Stimulated activated CD4-positive, alpha-beta T cell treated with anti-CD3 and anti-CD28 coated beads, TNF-alpha, amount 100 ng/mL, for 24 hours (primary cell): ENCODE data around the gene TRAP1.
"Not testable (repeated sequence)": the region's sequence is repeated elsewhere in the genome, so short reads cannot be mapped to it uniquely, and the experiment has no call there.

Experiments
- DNase-seq, 3 experiments: peaks; one replicate each; pipeline ENCODE4 v3.0.0-alpha.2; 2020; ENCODE audit warnings: low read depth in 3 of 3

TRAP1 gene

GRCh38 chr16:3673676-3674377 is 43.5 kb downstream of the TRAP1 start:
- no peak for DNase-seq

DNA sequence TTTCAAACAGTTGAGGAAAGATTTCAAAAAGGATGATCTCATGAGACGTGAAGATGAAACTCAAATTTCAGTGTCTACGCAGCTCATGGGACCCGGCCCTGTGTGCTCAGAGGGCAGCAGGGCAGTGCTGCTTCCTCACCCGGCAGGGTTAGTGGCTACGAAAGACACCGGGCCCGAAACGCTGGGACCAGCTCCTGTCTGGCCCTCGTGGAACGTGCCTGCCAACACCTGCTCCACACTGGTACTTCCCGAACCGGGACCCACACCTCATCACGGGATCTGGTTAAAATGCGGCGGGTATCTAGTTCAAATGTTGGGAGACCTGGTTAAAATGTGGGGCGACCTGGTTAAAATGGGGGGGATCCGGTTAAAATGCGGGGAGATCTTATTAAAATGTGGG is 44.1 kb downstream of the TRAP1 start:
- no peak for DNase-seq

- DNase-seq, result no peak
These were observed 44.7 kb downstream of the TRAP1 start for GRCh38 chr16:3672571-3673041.

DNA sequence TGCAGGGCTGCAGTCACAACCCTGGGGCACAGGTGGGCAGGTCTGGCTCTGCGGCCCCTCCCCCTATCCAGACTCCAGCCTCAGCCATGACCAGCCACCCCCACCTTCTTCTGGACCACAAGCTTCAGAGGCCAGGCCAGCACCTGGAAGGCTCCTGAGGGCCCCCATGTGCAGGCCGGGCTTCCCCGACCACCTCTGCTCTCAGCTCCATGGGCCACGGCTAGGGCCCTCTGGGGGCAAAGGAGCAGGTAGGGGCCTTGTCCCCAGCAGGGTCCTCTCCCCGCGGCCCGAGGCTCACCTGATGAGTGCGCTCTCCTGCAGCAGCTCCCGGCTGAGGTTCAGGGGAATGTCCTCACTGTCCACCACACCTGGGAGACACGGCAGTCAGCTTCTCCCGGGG is 45.9 kb downstream of the TRAP1 start:
- DNase-seq, result no peak

- DNase-seq, result no peak
These were observed 46.6 kb downstream of the TRAP1 start for GRCh38 chr16:3670711-3671110.

GRCh38 chr16:3669082-3669481 is 48.2 kb downstream of the TRAP1 start:
- DNase-seq, result no peak

- DNase-seq, result no peak
These were observed 48.7 kb downstream of the TRAP1 start for GRCh38 chr16:3668626-3669025.

GRCh38 chr16:3665508-3665907 is 51.8 kb downstream of the TRAP1 start:
- DNase-seq, result no peak

- DNase-seq, result no peak
These were observed 53.0 kb downstream of the TRAP1 start for GRCh38 chr16:3664187-3664896.

DNA sequence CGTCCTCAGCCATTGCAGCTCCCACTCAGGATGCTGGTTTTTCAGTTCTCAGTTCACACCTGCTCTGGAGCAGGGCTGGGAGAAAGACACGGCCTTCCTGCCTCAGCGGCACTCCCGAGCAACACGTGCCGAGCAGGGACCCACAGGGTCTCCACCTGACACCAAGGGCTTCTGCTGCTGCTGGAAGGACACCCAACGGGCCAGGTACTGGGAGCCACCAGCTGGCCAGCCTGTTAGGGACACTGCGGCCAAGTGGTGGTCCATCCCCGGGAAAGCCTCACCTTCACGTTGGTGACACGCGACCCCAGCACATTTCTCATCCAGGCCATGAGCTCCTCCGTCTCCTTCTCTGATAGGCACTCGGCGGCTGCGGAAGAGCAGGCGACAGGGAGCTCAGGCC is 54.7 kb downstream of the TRAP1 start:
- DNase-seq, result no peak

DNA sequence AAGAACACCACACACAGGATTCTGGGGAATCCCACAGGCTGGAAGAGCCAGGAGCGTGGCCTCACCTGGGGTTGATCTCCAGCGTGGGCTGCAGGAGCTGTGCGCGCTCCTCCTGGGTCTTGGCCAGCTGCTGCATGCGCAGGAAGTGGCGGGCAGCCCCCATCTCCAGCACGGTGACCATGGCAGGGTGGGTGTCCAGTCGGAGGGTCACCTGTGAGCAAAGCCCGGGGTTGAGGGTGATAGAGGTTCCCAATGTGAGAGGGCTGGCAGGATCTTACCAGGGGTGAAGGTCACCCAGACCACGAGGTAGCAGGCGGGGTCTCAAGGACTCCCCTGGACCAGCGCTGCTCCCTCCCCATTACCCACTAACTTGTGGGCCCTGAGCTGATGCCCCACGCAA is 55.4 kb downstream of the TRAP1 start:
- DNase-seq, result no peak

DNA sequence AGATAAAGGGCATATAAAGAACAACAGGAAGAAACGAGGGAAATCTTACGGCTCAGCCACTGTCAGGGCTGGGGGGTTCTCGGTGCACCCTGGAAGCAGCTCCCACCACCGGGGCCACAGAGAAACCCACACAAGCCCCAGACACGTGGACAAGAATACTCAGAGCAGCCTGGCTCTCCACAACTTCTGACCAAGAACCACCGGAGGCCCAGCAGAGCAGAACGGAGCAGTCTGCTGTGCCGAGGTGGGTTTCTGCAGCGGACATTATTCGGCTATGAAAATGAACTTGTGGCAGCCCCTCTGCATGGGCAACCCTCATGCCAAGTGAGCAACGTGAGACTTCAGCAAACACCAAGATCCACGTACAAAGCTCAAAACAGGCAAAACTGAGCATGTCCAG is 56.0 kb downstream of the TRAP1 start:
- DNase-seq, result no peak

DNA sequence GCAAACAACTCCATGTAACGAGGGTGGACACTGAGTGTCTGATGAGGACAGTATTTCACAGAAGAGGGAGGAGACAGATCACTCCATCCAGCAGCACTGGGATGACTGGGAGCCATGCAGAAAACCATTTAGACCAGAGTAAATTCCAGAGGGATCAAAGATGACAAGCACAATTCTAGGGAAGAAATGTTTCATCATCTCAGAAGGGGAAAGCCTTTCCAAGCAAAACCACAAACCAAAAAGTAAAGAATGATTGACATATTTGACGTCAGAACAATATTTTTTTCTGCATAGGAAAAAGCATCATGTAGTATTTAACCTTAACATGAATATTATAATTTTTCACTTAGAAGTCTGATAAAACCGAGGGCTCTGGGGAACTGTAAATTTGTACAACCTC is 58.1 kb downstream of the TRAP1 start:
- no peak for DNase-seq

DNA sequence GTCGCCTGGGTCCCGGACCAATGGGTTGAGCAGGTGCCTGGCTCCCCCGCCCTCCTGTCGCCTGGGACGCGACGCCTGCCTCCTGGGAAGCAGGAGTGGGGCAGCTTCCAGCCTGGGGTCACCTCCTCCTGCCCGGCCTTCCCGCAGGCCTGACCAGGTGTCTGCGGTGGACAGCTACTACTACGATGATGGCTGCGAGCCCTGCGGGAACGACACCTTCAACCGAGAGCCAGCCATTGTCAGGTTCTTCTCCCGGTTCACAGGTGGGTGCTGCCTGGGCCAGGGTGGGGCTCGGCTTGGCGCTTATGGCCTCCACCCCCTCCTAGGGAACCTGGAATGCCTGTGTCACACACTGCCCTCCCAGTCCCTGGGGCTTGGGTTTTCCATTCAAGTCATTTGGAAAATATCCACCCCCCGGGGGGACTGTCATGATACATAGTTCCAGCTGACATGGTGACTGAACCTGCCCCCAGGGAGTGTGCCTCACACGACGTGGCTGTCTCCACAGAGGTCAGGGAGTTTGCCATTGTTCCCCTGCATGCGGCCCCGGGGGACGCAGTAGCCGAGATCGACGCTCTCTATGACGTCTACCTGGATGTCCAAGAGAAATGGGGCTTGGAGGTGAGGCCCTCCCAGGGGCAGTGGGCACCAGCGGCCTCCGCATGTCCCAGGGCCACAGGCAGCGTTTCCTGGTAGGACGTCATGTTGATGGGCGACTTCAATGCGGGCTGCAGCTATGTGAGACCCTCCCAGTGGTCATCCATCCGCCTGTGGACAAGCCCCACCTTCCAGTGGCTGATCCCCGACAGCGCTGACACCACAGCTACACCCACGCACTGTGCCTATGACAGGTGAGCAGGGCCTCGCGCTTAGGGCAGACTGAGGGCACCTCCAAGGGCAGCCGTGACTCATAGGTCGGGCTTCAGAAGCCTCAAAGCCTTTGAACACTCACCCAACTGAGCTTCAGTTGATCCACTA is 60.5 kb downstream of the TRAP1 start:
- peak in 1 of 3 experiments; percentile 40 for DNase-seq

DNA sequence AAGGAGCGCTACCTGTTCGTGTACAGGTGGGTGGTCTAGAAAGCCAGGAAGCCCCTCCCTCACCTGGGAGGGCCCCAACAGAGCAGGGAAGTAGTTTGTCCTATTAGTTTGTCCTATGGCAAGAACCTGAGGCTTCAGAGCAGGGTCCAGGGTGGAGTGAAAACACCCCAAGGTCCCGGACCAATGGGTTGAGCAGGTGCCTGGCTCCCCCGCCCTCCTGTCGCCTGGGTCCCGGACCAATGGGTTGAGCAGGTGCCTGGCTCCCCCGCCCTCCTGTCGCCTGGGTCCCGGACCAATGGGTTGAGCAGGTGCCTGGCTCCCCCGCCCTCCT is 61.2 kb downstream of the TRAP1 start:
- not testable (repeated sequence) for DNase-seq

DNA sequence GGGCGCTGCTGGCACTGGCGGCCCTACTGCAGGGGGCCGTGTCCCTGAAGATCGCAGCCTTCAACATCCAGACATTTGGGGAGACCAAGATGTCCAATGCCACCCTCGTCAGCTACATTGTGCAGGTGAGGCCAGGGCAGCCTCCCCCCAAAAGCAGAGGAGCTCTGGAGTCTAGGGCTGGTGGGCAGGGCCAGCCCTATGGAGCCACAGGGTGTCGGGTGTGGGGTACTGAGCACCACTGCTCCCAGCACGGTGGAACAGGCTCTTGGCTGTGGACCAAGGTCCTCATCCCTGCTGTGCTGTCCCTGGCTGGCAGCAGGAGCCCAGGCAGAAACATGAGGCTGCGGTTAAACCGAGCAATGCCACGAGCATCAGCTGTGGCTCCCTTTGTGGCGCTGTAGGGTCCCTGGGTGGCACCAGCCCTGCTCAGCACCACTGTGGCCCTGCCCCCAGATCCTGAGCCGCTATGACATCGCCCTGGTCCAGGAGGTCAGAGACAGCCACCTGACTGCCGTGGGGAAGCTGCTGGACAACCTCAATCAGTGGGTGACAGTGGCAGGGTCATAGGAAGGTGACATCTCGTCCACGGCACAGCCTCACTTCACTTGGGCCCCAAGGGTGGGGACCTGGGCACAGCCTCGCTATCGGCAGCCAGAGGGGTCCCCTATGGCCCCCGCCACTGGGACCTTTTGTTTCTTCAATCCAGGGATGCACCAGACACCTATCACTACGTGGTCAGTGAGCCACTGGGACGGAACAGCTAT is 61.7 kb downstream of the TRAP1 start:
- no peak for DNase-seq

- DNase-seq, result no peak
These were observed 62.3 kb downstream of the TRAP1 start for GRCh38 chr16:3655030-3655395.

- DNase-seq, result peak; percentile 33 to 54 (median 34)
These were observed 62.9 kb downstream of the TRAP1 start, which contains the start of gene DNASE1 for GRCh38 chr16:3654249-3654991. DNASE1 (plus strand) TSS chr16:3654691; CDS start chr16:3655374, 683 bp downstream.

DNA sequence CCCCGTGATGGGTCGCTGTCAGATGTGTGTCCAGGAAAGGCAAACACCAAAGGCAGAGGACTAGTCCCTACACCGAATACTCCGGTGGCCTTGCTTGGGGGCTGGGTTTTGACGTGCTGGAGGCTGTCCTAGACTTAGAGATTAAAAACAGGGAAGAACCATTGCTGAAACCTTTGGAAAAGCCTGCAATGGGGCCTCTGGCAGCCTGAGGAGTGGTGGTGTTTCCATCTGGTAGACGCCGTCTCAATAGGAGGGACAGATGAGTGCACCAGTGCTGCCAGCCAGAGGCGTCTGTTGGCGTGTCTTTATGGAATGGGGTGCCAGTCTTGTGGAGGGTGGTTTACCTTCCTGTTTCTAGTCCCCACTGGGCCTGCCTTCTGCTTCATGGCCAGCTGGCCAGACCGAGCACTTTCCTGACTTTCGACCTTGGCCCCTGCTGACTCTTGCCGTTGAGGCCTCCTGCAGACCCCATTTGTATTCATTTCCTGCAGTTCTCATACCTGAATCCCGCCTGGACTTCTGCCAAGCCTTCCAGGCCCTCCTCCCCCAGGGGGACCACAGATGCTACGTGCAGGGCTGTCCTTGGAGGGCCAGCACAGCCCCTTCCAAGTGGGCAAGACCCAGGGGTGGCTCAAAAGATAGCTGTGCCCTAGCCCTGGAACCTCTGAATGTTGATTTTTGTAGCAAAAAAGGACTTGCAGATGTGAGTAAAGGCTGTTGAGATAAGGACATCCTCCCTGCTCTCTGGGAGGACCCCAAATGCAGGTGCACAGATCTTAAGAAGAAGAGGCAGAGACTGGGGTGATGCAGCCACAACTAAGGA is 64.7 kb downstream of the TRAP1 start:
- no peak for DNase-seq
